Retinal pigment epithelial cell (primary cell): ENCODE data around the gene SYF2.

Source experiments
- DNase-seq: peaks from one replicate; pipeline ENCODE4 v3.0.0-alpha.2; 2010; ENCODE audit warnings: low read depth
- H3K4me3 ChIP-seq: 2 replicates; pipeline ENCODE4 v1.5.1; 2011; ENCODE audit warnings: mild to moderate bottlenecking, low read length, control low read depth, moderate library complexity
- TF ChIP-seq, protein P1 (sequence below): conservative IDR thresholded peaks from 2 replicates; pipeline ENCODE4 v1.5.1; 2011; ENCODE audit warnings: low read depth, low read length, control low read depth, inconsistent platforms

The SYF2 gene

DNA sequence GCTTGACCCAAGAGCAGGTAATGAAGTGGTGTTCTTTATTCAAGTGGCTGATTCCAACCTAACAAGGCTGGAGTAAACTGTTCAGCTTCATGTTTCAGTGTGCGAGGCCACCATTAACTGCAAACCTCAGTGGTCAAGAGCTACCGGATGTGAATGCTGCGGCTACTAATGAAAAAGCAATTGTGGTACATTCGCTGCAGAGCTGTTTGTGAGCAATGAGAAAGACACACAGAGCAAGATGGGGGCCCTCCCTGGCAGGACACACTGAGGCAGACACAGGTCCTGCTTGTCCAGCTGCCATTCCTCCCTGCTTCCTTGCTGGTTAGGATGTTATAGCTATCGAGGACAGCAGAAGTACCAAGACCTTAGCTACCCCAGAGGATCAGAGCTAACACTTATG lies 26.1 kb downstream of the SYF2 start:
- DNase-seq, result no peak
- TF ChIP-seq, protein P1, sequence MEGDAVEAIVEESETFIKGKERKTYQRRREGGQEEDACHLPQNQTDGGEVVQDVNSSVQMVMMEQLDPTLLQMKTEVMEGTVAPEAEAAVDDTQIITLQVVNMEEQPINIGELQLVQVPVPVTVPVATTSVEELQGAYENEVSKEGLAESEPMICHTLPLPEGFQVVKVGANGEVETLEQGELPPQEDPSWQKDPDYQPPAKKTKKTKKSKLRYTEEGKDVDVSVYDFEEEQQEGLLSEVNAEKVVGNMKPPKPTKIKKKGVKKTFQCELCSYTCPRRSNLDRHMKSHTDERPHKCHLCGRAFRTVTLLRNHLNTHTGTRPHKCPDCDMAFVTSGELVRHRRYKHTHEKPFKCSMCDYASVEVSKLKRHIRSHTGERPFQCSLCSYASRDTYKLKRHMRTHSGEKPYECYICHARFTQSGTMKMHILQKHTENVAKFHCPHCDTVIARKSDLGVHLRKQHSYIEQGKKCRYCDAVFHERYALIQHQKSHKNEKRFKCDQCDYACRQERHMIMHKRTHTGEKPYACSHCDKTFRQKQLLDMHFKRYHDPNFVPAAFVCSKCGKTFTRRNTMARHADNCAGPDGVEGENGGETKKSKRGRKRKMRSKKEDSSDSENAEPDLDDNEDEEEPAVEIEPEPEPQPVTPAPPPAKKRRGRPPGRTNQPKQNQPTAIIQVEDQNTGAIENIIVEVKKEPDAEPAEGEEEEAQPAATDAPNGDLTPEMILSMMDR, result no peak
- H3K4me3 ChIP-seq, result no peak overlapping the region

DNA sequence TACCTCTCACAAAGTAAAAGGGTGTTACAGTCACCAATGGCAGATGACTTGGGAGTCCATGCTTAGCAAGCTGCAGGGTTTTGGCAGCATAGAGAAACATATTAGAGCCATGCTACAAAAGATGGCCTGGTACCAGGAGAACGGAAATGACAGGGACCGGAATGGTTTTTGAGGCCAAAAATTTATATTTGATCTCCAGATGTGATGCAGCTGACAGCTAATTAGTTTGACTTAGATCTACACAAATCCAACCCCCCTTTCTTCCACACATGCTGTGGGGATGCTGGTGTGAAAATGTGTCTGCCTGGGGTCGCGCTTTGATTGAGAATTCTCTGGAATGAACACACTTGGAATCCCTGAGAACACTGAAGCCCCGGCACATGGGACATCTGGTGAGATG lies 26.5 kb downstream of the SYF2 start:
- DNase-seq, result no peak
- TF ChIP-seq, protein P1, result no peak
- H3K4me3 ChIP-seq, result no peak overlapping the region

DNA sequence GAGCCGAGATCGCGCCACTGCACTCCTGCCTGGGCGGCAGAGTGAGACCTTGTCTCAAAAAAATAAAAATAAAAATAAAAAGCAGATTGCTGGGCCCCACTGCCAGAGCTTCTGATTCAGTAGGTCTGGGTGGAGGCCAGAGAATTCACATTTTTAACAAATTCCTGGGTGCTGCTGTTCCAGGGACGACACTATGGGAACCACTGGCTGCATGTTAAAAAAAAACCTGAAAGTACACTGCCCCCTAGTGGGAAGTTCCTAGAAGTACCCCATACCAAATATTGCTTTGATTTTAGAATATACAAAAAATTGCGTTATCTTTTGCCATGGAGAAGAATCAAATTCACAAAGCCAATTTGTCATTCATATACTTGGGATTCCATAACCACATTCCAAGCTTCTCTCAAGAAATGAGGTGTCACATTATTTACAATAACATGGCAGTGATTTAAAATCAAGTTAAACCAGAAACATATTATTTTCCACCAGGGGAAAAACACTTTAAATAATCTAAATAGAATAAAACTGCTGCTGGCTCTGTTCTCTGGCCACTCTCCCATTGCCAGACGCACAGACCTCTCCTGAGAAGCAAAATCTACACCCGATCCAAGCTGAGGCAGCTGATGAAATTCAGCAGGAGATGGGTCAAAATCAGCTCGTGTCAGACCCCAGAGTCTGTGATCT lies 27.4 kb downstream of the SYF2 start:
- peak; percentile 16 for DNase-seq
- H3K4me3 ChIP-seq, result no peak overlapping the region
- TF ChIP-seq, protein P1, result peak; percentile 69

DNA sequence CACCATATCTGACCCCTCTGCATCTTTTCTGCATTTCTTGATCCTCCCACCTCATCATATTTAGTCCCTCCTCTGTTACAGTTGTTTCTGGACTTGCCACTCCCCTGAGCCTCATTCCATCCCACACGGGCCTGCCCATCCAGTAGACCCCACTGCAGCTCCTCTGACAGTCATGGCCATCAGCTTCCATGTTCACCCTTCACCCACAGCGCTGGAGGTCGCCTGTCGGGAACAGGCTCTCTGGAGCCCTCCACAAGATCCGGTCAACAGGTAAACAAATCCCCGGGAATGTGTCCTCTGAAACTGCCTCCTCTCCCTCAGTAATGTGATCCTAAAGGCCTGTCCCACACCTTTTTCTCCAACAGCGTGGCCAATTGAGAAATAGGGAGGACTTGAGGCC lies 31.3 kb downstream of the SYF2 start:
- TF ChIP-seq, protein P1, result no peak
- no peak overlapping the region for H3K4me3 ChIP-seq
- DNase-seq, result no peak

DNA sequence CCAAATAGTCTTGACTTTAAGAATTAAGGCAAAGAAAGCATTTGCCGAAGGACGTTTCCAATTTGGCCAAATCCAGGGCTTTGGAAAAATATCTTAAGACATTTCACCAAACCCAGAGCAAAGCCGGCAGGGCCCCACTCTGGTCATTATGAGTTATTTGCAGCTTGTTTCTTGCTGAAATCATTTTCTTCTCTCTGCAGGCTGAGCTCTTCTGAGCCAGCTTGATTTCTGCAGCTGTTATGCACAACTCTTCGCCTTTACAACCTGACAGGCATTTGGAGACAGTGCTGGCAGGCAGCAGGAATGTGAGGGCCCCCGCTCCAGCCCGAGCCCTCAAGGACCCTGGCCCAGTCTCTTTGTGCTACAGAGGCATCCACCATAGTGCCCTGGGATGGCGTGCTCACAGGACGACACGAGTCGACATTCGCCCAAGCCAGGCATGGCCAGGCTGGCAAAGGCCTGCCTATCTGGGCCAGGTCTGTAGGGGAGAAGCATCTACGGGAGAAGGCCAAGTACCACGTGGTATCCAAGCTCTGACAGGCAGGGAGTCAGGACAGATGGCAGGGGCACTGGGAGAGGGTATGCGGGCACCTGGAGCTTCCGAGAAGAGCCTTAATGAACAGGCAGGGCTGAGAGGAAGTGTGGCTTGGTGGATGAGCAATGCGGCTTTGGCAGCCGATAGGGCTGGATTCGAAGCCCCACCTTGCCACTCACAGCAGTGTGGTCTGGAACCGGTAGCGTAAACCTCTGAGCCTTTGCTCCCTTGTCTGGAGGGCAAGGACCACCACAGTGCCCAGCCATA lies 32.3 kb downstream of the SYF2 start:
- no peak overlapping the region for H3K4me3 ChIP-seq
- no peak for DNase-seq
- TF ChIP-seq, protein P1, result no peak

DNA sequence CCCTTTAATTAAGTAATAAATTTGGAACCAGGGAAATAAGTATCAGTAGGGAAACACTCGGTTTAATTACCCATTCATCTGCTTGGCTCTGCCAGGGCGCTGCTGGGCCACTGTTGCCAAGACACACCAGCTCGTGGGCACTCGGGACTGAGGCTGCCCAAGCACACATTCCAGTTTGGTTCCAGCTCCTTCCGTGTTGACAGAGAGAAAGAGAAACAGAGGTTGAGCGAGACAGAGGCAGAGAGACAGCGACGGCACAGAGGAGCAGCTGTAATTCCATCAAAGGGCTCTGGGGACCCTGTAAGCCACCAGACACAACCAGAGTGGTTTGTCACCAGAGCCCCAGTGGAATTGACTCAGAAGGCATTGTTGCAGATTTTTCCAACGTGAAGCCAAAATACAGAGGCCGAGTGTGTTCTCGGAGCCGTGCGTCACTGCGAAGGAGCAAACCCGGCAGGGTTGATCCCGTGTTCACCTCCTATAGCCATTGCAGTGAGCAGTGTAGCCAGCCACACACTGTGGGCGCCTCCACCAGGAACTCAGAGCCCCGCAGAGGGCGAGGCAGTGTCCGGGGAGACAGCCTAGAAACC lies 33.5 kb downstream of the SYF2 start:
- TF ChIP-seq, protein P1, result no peak

More for the DNA sequence above, 33.5 kb downstream of the SYF2 start:
- no peak for DNase-seq
- H3K4me3 ChIP-seq, result no peak overlapping the region
